Endothelial cell (in vitro differentiated cells): ENCODE data around the gene SKI. TPM values are rescaled to one million over a fixed set of nuclear protein-coding genes. Genes with fewer than 3 reads are reported as not detected.

ENCODE experiments used
- DNase-seq: peaks from one replicate; pipeline ENCODE4 v3.0.0; 2021; ENCODE audit warnings: low spot score
- H3K27ac Mint-ChIP-seq: one replicate; pipeline ENCODE4 v1.8.0; 2021; ENCODE audit warnings: mixed read lengths, inconsistent platforms; ENCODE audit not compliant: unreplicated experiment
- H3K27me3 Mint-ChIP-seq: one replicate; pipeline ENCODE4 v1.8.0; 2021; ENCODE audit warnings: mild to moderate bottlenecking, moderate library complexity, mixed read lengths, inconsistent platforms; ENCODE audit not compliant: unreplicated experiment
- H3K36me3 Mint-ChIP-seq: one replicate; pipeline ENCODE4 v1.8.0; 2021; ENCODE audit warnings: mild to moderate bottlenecking, low read depth, mixed read lengths, inconsistent platforms; ENCODE audit not compliant: unreplicated experiment
- H3K4me1 Mint-ChIP-seq: one replicate; pipeline ENCODE4 v1.8.0; 2021; ENCODE audit warnings: mild to moderate bottlenecking, mixed read lengths, inconsistent platforms; ENCODE audit not compliant: unreplicated experiment
- H3K4me3 Mint-ChIP-seq: one replicate; pipeline ENCODE4 v1.8.0; 2021; ENCODE audit warnings: mild to moderate bottlenecking, mixed read lengths, inconsistent platforms; ENCODE audit not compliant: unreplicated experiment
- H3K9me3 Mint-ChIP-seq: one replicate; pipeline ENCODE4 v1.8.0; 2021; ENCODE audit warnings: mixed read lengths, inconsistent platforms; ENCODE audit not compliant: unreplicated experiment
- CTCF ChIP-seq: fragments of 200-600 bp; sonication (generic); IDR thresholded peaks from one replicate; pipeline ENCODE4 v1.5.0; 2021; ENCODE audit warnings: antibody characterized with exemption; ENCODE audit not compliant: unreplicated experiment
- total RNA-seq: library from RNA; stranded (reverse); fragmentation: NEBNext Ultra II Directional; extraction: Animal tissue kit (Norgen Biotek cat#: 25700); gene quantifications from one replicate; pipeline ENCODE4 v1.2.1, GENCODE V29; 2021; ENCODE audit not compliant: unreplicated experiment

Gene SKI
- total RNA-seq, 1 donor from 2014 or later: 73.3 TPM

- DNase-seq: no peak
- TF ChIP-seq CTCF: no peak
- Mint-ChIP-seq H3K27ac (no peak overlapping the region), H3K27me3 (peaks cover 2% of the 10 kb centered on the region), H3K36me3 (no peaks in the 10 kb centered on the region), H3K9me3 (no peaks in the 10 kb centered on the region), H3K4me3 (no peak overlapping the region), H3K4me1 (no peaks in the 10 kb centered on the region)
These were observed 127.5 kb downstream of the SKI start for GRCh38 chr1:2355373-2356261.

- no peak for TF ChIP-seq CTCF
- Mint-ChIP-seq H3K27ac (no peak overlapping the region), H3K4me1 (no peaks in the 10 kb centered on the region), H3K4me3 (no peak overlapping the region), H3K36me3 (no peaks in the 10 kb centered on the region), H3K27me3 (peaks cover 2% of the 10 kb centered on the region), H3K9me3 (no peaks in the 10 kb centered on the region)
- no peak for DNase-seq
These were observed 128.3 kb downstream of the SKI start for GRCh38 chr1:2356401-2356800.

DNA sequence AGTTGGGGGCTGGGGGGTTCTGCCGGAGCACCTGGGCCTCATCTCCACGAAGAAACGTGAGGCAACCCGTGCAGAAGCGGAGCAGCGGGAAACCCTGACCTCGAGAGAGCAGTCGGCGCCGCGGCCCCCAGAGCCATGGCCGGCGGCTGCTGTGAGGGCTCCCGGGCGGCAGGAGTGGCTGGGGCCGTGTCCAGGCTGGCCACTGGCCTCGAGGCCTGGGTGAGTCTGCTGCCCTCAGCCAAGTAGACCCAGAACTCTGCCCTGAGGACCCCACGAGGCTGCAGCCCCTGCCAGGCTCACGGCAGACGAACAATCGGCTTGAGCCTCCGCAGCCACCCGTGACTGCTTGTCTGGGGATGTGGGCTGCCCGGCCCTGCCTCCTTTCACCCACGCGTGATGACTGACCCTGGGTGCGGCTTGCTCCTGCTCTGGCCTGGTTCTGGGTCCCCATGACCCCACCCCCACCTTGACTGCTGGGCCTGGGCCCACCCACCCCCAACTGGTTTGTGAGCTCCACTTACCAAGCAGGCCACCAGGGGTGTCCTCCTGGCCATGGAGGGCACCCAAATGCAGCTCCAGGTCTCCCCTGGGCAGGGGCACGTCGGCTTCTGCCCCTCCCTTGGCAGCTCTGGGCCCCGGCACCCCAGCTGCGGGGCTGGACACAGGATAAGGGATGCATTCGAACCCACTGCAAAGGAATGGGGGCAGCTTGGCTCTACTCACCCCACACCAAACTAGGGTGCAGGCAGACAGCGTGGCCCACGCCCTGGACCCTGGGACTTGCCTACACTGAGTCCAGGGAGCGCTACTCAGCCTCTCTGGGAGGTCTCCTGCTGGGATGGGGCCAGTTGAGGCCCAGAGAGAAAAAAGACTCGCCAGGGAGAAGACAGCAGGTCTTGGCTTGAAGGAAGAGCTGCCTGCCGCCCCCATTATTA is 129.1 kb downstream of the SKI start:
- Mint-ChIP-seq H3K4me1 (no peaks in the 10 kb centered on the region), H3K4me3 (no peak overlapping the region), H3K27ac (no peak overlapping the region), H3K9me3 (peaks cover 2% of the 10 kb centered on the region), H3K27me3 (peaks cover 2% of the 10 kb centered on the region), H3K36me3 (no peaks in the 10 kb centered on the region)
- no peak for TF ChIP-seq CTCF
- no peak for DNase-seq

GRCh38 chr1:2358072-2358471 is 130.0 kb downstream of the SKI start:
- Mint-ChIP-seq H3K4me1 (no peaks in the 10 kb centered on the region), H3K36me3 (no peaks in the 10 kb centered on the region), H3K9me3 (peaks cover 3% of the 10 kb centered on the region), H3K27ac (no peak overlapping the region), H3K27me3 (no peaks in the 10 kb centered on the region), H3K4me3 (no peak overlapping the region)
- DNase-seq: no peak
- TF ChIP-seq CTCF: no peak
